Adipocyte (in vitro differentiated cells): Measurements from ENCODE around the gene PALM.

Experiments
- DNase-seq: peaks from one replicate; pipeline ENCODE4 v3.0.0-alpha.2; 2015; ENCODE audit warnings: low read depth
- H3K27me3 ChIP-seq: replicated peaks from 2 replicates; pipeline ENCODE4 v1.7.0; 2013; ENCODE audit warnings: mild to moderate bottlenecking, low read length, moderate library complexity; ENCODE audit not compliant: control insufficient read depth, insufficient read depth
- H3K36me3 ChIP-seq: 2 replicates; pipeline ENCODE4 v1.7.0; 2013; ENCODE audit warnings: low read length, mild to moderate bottlenecking, moderate library complexity; ENCODE audit not compliant: control insufficient read depth, insufficient read depth, severe bottlenecking
- H3K4me1 ChIP-seq: 2 replicates; pipeline ENCODE4 v1.7.0; 2013; ENCODE audit warnings: mild to moderate bottlenecking, low read length, moderate library complexity; ENCODE audit not compliant: control insufficient read depth, insufficient read depth
- H3K4me3 ChIP-seq: 2 replicates; pipeline ENCODE4 v1.7.0; 2013; ENCODE audit warnings: mild to moderate bottlenecking, low read length, moderate library complexity
- H3K9ac ChIP-seq: 2 replicates; pipeline ENCODE4 v1.7.0; 2013; ENCODE audit warnings: mild to moderate bottlenecking, low read length, moderate library complexity
- H3K9me3 ChIP-seq: 2 replicates; pipeline ENCODE4 v1.7.0; 2013; ENCODE audit warnings: mild to moderate bottlenecking, low read length, moderate library complexity; ENCODE audit not compliant: control insufficient read depth

Gene PALM

DNA sequence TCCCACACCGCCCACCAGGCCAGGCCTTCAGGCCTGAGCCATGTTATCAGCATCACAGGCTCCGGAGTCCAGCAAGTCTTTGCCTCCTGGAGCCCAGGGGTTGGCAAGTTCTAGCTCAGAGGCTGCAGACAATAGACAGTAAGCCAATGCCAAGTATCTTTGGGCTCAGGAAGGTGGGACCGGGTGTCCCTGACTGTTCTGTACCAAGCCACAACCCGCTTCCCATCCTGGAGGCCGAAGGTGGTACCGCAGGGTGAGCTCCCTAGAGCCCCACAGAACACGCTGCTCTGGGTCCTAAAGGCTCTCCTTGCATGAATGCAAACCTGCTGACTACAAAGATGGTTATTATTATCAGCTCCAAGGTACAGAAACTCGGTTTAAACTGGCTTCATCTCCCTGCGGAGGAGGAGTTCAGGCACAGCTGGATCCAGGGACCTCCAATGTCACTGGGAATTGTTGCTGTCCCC, 38.1 kb upstream of the PALM start:
- Histone ChIP-seq H3K36me3 (no peaks in the 10 kb centered on the region), H3K9ac (no peak overlapping the region), H3K4me3 (no peak overlapping the region), H3K27me3 (no peaks in the 10 kb centered on the region), H3K9me3 (no peaks in the 10 kb centered on the region), H3K4me1 (peaks cover 33% of the 10 kb centered on the region)
- DNase-seq: no peak

DNA sequence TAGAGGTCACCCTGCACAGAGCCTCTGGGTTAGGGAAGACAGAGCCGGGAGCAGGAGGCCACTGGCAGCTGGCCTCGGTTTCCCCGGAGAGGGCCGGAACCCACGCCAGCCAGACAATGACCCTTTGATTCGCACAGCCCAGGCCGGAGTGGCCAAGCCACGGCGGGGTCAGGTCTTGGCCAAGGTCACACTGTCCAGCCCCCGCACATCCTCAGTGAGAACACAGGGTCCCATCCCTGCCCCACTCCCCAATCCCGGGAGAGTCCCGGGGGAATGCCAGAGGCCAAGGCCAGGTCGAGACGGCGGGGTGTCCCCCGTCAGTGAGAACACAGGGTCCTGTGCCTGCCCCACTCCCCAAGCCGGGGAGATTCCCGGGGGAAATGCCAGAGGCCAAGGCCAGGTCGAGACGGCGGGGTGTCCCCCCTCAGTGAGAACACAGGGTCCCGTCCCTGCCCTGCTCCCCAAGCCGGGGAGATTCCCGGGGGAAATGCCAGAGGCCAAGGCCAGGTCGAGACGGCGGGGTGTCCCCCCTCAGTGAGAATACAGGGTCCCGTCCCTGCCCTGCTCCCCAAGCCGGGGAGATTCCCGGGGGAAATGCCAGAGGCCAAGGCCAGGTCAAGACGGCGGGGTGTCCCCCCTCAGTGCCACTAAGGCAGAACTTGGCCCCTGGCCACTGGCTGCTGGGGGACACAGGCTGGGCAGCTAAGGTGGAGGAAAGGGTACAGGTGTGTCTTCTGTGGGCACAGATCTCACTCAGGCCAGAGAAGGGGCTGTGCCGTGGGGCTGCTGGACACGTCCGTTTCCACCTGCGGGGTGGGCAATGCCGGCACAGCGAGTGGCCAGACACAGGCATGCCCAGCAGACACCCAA, 34.2 kb upstream of the PALM start:
- no peak overlapping the region for H3K4me3 ChIP-seq
- no peaks in the 10 kb centered on the region for H3K9me3 ChIP-seq
- peaks cover 46% of the 10 kb centered on the region for H3K4me1 ChIP-seq
- H3K27me3 ChIP-seq: no peaks in the 10 kb centered on the region
- no peaks in the 10 kb centered on the region for H3K36me3 ChIP-seq
- DNase-seq: no peak
- H3K9ac ChIP-seq: peak overlapping the region; percentile 87

DNA sequence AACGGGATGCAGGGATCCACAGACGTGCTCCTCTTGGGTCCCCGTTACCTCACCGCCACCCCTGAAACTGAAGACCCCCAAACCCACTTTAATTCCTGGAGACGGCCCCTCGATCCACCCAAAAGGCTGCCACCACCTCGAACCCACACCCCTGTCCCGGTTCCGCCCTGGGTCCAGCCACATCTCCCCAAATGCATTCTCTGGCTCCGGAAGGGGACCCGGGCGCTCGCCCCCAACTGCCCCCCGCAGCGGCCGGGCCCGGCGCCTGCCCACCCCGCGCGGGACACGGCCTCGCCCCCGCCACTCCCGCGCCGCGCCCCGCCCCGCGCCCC, 32.8 kb upstream of the PALM start:
- Histone ChIP-seq H3K4me3 (peak overlapping the region; percentile 96), H3K9me3 (no peaks in the 10 kb centered on the region), H3K36me3 (no peaks in the 10 kb centered on the region), H3K4me1 (peaks cover 47% of the 10 kb centered on the region), H3K9ac (peak overlapping the region; percentile 87), H3K27me3 (no peaks in the 10 kb centered on the region)
- no peak for DNase-seq

DNA sequence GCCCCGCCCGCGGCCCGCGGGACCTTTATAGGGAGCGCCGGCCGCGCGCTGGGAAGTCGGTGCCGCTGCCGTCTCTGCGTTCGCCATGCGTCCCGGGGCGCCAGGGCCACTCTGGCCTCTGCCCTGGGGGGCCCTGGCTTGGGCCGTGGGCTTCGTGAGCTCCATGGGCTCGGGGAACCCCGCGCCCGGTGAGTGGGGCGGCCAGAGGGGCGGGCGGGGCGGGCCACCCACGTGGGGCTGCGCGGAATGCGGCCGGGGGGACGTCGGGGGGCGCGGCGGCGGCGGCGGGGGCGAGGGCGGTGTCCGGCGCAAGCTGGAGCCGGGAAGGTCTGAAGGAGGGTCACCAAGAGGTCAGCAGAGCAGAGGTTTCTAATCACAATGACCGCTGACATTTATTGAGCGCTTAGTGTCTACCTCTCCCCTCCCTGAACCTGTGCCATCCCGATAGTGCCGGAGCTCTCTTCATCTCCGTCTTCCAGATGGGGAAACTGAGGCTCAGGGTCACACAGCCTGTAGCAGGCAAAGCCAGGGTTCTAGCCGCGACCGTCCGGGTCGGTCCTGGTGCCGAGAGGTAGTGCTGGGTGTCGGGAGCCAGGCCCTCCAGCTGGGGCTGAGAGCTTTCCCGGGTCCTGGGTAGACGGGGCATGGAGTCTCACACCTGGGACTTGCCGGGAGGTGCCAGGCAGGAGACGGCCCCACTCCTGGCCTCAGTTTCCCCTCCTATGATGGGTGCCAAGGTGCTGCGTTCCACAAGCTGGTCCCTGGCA, 32.2 kb upstream of the PALM start, which contains the start of gene FSTL3:
Gene FSTL3, plus strand, starts transcription at position 54 of the 767 bp plus-strand sequence. Its CDS starts 32 bp downstream, at position 86.
- peak within 1 kb of the TSS; percentile 96 for H3K4me3 ChIP-seq
- peak; percentile 70 for DNase-seq
- no peaks in the 10 kb centered on the region for H3K9me3 ChIP-seq
- H3K27me3 ChIP-seq: no peaks in the 10 kb centered on the region
- peaks cover 4% of the 10 kb centered on the region for H3K36me3 ChIP-seq
- peaks cover 47% of the 10 kb centered on the region for H3K4me1 ChIP-seq
- peak within 1 kb of the TSS; percentile 99 for H3K9ac ChIP-seq

DNA sequence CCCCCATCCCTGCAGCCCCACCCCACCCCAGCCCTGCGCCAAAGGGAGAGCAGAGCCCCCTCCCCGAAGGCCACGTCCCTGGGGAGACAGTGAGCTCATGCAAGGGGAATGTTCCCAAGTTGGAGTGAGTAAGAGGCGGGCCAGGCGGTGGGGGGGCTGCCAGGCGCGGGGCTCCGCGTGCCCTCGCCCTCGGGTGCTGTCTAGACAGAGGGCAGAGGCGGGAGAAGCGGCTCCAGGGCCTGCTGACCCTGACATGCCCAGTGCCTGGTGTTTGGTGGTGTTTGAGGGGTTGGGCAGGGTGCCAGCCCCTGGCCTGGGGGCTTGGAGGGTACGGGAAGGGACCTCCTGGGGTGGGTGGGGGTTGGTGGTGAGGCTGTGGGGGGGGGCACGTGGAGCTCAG, 31.5 kb upstream of the PALM start:
- peak; percentile 93 for DNase-seq
- H3K4me3 ChIP-seq: peak overlapping the region; percentile 96

DNA sequence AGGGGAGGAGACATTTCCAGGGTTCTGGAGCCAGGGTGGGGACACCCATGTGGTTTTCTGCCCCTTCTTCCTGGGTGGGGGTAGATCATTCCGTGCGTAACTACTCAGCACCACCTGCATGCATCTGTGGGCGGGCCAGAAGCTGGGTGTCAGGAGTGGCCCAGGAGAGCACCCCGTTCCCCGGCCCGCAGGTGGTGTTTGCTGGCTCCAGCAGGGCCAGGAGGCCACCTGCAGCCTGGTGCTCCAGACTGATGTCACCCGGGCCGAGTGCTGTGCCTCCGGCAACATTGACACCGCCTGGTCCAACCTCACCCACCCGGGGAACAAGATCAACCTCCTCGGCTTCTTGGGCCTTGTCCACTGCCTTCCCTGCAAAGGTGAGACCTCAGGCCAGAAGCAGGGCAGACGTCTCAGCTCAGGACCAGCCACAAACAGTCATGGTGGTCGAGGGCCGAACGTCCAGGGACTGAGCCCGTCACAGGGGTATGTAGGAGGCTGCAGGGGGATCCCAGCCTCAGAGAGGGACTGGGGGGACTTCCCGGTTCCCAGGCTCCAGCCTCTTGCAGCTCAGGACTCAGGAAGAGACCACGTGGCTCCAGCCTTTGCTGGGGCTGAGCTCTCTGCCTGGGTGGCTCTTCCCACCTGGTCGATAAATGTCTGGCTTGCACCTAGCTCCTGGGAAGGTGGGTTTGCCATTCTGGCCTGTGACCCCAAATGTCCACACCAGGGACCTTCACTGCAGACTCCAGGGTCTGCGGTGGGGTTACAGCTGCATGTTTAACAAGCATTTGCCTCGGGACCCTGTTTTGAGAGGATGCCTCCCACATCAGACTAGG, 30.9 kb upstream of the PALM start:
- no peaks in the 10 kb centered on the region for H3K27me3 ChIP-seq
- H3K9ac ChIP-seq: peak overlapping the region; percentile 99
- H3K4me3 ChIP-seq: peak overlapping the region; percentile 72
- H3K9me3 ChIP-seq: no peaks in the 10 kb centered on the region
- peak; percentile 27 for DNase-seq
- H3K4me1 ChIP-seq: peaks cover 38% of the 10 kb centered on the region
- H3K36me3 ChIP-seq: peaks cover 9% of the 10 kb centered on the region

More for the DNA sequence above, 31.5 kb upstream of the PALM start:
- Histone ChIP-seq H3K9ac (peak overlapping the region; percentile 99), H3K4me1 (peaks cover 44% of the 10 kb centered on the region), H3K9me3 (no peaks in the 10 kb centered on the region), H3K36me3 (peaks cover 9% of the 10 kb centered on the region), H3K27me3 (no peaks in the 10 kb centered on the region)

DNA sequence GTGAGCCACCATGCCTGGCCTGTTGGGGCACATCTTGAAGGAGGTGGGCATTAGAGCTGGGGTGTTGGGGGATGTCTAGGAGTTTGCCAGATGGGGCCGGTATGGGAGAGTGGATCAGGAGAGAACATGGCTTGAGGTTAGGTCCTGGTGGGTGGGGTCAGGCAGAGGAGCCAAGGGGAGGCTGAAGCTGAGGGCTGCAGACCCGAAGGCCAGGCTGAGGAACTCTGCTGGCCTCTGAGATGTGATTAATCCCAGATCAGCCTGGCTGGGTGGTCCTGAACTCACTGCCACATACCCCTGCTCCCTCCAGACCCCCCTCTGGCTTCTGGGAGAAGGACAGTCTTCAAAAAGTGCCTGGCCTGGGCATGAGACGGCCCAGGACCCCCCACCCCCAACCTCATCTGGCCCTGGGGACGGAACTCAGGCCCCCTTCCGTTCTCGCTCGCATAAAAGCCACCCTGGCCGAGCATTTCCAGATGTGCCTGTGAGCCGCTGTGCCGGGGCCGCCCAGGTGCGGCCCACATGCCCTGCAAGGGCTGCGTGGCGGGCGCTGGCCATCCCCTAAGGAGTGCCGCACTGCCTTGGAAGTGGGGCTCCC, 29.8 kb upstream of the PALM start:
- H3K36me3 ChIP-seq: peaks cover 9% of the 10 kb centered on the region
- H3K4me1 ChIP-seq: peaks cover 33% of the 10 kb centered on the region
- H3K9me3 ChIP-seq: no peaks in the 10 kb centered on the region
- no peak for DNase-seq
- H3K9ac ChIP-seq: peak overlapping the region; percentile 90
- H3K27me3 ChIP-seq: no peaks in the 10 kb centered on the region
- H3K4me3 ChIP-seq: peak overlapping the region; percentile 72

DNA sequence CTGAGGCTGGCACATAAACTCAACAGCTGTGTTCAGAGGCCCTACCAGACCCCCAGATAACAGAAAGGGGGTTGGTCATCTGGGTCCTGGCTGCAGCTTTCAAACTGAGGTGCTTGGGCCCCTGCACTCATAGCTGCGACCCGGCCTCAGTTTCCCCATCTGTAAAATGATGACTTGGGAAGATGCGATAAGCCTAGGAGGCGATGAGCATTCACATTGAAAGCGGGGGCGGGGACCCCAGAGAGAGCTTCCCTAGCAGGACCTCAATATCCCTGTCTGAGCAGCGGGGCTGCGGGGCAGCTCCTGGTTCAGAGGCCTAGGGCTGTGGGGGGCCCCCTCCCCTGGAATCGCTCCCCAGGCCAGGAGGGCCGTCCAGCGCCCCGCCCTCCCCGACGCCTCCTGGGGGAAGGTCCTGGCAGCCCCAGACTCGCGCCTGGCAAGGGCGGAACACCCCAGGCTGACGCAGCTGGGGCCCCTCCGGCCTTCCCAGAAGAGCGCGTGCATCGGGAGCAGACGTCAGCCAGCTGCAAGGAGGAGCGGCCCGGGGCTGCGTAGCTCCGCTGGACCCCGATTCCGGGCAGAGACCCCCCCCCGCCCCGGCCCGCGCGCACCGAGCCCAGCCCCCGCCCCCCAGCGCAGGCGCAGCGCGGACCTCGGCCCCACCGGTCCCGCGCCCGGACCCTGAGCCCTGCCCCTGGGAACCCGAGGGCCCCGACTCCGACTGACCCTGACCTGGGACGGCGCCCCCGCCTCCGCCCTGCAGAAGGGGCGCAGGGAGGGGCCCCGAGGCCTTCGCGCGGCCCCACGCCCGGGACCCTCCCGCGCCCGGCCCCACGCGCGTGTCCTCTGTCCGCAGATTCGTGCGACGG, 29.1 kb upstream of the PALM start:
- peak overlapping the region; percentile 72 for H3K4me3 ChIP-seq
- H3K27me3 ChIP-seq: no peaks in the 10 kb centered on the region
- H3K36me3 ChIP-seq: peaks cover 9% of the 10 kb centered on the region
- peaks cover 33% of the 10 kb centered on the region for H3K4me1 ChIP-seq
- peak overlapping the region; percentile 90 for H3K9ac ChIP-seq
- DNase-seq: peak; percentile 87
- no peaks in the 10 kb centered on the region for H3K9me3 ChIP-seq

DNA sequence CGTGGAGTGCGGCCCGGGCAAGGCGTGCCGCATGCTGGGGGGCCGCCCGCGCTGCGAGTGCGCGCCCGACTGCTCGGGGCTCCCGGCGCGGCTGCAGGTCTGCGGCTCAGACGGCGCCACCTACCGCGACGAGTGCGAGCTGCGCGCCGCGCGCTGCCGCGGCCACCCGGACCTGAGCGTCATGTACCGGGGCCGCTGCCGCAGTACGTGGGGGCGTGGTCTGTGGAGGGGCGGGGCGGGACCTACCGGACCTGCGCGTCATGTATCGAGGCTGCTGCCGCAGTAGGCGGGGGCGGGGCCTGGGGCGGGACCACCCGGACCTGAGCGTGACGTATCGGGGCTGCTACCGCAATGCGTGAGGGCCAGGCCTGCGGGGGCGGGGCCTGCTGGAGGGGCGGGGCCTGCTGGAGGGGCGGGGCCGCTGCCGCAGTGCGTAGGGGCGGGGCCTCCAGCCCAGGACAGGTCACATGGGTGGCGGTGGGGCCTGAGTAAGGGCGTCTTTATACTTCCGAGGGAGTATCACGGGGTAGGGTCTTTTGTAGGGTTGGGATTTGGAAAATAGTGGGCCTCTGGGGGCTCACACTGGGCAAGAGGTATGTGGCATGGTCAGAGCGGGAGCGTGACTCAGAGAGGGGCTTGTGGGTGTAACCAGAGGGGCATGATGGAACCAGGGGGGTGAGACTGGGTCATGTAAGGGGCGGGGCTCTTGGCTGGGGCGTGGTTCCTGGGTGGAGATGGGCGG, 28.3 kb upstream of the PALM start:
- Histone ChIP-seq H3K4me1 (peaks cover 26% of the 10 kb centered on the region), H3K4me3 (peak overlapping the region; percentile 74), H3K9ac (peak overlapping the region; percentile 90), H3K36me3 (peaks cover 9% of the 10 kb centered on the region), H3K27me3 (no peaks in the 10 kb centered on the region), H3K9me3 (no peaks in the 10 kb centered on the region)
- peak; percentile 99 for DNase-seq
